HUDEP-2 (cell line): ENCODE results near the gene LGMN.

ENCODE experiments used
- DNase-seq, 76 experiments: peaks; one replicate each; lab custom pipeline; 2025; ENCODE audit not compliant: unreplicated experiment in 76 of 76; lab: John Stamatoyannopoulos, UW

The LGMN gene

GRCh38 chr14:92702441-92702918 is 45.9 kb downstream of the LGMN start:
- no peak for DNase-seq

DNA sequence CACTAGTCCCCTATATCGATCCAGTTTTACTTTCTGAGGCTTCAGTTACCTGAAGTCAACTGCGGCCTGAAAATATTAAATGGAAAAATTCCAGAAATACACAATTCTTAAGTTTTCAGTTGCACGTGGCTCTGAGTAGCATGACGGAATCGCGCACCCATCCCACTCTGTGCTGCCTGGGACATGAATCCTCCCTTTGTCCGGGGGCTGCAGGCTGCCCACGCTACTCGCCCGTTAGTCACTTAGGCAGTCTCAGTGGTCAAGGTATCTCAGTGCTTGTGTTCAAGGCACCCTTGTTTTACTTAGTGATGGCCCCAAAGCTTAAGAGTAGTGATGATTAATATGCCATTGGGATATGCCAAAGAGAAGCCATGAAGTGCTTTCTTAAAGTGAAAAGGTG is 46.6 kb downstream of the LGMN start:
- no peak for DNase-seq

DNA sequence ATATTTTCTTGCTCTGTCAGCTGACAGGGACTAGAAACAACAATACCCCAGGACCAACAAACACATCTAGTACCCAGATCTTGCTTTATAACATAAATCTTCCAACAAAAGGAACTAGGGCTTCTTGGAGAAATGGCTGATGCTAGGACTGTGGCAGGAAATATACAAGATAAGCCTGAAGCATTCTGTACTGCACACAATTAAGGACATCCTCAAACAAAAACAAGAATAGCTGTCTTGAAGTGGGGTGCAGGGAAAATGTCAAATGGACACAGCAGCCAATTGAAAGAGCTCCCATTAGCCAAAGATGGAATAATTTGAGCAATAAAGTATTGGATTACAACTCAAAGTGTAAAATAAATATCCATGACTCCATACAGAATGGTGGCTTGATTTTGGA is 50.0 kb downstream of the LGMN start:
- no peak for DNase-seq

DNA sequence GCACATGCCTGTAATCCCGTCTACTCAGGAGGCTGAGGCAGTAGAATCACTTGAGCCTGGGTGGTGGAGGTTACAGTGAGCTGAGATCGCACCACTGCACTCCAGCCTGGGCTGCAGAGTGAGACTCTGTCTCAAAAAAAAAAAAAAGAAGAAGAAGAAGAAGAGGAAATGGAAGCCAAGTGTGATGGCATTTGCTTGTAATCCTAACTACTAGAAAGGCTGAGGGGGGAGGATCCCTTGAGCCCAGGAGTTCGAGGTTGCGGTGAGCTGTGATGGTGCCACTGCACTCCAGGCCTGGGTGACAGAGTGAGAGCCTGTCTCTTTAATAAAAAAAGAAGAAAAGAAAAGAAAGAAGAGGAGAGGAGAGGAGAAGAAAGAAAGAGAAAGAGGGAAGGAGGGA is 52.1 kb downstream of the LGMN start:
- no peak for DNase-seq

GRCh38 chr14:92695562-92695961 is 52.9 kb downstream of the LGMN start:
- DNase-seq: no peak

- no peak for DNase-seq
Measured at GRCh38 chr14:92694807-92695206, 53.6 kb downstream of the LGMN start.

- no peak for DNase-seq
Measured at GRCh38 chr14:92693998-92694795, 54.2 kb downstream of the LGMN start.

- DNase-seq: peak in 8 of 76 experiments; percentile 4 to 37 (median 14)
Measured at GRCh38 chr14:92692822-92693226, 55.6 kb downstream of the LGMN start.

DNA sequence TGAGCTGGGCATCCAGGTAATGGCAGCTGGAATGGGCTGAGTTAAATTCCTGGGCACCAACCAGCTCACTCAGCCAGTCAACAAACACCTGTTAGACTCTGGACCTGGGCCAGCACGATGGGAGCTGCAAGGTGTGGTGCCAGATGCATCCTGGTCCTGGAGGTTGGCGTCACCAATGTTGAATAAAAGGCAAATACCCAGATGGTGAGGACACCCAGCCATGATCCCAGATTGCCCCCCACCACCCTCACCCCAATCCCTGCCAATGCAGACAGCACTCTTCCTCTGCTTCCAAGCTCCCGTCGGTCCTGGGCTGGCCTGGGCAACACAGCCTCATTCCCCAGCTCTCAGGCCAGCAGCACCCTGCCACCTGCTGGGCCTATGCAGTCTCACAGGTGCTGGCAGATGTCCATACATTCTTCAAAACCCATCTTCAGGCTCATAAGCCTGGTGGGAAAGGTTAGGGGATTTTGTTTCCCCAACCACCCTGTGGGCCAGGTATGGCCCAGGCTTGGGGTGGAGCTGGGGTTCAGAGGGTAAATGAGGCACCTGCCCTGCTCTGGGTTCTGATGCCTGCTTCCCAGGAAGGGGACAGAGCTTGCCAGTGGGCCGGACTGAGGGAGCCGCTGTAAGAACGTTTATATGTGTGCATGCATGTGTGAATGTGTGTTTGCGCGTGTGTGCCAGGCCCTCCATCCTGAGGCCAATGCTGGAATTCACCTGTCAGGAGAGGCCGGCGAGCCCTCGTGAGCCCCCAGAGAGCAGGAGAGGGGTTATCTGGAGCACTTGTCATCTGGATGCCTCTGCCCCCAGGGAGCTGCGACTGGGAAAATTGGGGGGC is 58.0 kb downstream of the LGMN start:
- peak in 35 of 76 experiments; percentile 2 to 47 (median 13) for DNase-seq

DNA sequence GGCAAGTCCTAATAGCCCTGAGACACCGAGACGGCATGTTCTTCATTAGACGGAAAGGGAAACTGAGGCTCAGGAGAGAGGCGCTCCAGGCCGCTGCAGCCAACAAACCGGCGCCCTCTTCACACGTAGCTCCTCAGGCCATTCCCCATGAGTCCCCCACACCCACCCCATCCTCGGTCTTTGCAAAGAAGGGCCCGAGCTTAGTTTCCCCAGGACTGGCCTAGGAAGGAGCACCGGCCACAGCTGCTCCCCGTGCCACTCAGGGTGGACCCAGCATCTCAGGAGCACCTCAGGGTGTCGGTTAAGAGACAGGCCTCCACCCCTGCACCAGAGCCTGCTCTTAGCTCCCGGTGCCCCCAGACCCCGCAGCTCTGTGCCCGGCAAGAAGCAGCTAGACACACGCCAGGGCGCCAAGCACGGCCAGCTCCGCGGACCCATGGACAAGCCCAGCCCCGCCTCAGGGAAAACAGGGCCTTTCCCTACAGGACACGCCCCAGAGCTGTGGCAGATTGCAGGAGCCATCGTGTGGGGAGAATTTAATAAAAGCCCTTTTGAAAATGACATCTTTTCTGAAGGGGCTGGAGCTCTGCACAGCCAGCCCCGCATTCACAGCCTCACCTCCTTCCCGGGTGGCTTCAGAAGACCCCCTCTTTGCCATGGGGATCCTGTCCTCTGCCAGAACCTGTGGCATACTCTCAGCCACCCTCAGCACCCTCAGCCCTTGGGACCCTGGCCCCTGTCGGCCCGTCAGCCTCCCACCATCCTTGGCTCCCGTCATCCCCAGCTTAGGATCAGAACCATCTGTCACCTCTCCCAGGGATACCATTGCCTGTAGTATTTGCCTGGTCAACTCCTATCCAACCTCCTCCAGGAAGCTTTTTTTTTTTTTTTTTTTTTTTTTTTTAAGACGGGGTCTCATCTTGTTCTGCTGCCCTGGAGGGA is 59.7 kb downstream of the LGMN start:
- no peak for DNase-seq

DNA sequence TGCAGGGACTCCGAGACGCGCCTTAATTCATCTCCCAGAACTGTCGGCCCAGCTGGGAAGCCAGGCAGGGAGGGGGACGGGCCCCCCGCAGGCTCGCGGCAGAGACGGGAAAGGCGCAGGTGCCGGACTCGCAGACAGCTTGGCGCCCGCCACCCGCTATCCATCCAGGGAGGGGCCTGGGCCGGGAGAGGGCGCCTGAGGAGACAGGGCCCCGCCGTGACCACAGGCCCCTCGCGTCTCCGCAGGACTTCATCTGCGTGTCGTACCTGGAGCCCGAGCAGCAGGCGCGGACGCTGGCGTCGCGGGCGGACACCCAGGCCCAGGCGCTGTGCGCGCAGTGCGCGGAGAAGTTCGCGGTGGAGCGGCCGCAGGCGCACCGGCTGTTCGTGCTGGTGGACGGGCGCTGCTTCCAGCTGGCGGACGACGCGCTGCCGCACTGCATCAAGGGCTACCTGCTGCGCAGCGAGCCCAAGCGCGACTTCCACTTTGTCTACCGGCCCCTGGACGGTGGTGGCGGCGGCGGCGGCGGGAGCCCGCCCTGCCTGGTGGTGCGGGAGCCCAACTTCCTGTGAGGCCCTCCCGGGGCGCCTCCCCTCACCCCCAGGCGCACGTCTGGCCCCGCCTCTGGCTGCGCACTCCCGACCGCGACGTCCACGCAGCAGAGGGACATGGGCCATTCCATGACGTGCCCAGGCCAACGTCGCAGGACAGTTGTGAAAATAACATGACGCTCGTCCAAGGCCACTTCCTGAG is 60.6 kb downstream of the LGMN start:
- DNase-seq: no peak

GRCh38 chr14:92686900-92687427 is 61.5 kb downstream of the LGMN start:
- DNase-seq: peak in 51 of 76 experiments; percentile 4 to 63 (median 31)

DNA sequence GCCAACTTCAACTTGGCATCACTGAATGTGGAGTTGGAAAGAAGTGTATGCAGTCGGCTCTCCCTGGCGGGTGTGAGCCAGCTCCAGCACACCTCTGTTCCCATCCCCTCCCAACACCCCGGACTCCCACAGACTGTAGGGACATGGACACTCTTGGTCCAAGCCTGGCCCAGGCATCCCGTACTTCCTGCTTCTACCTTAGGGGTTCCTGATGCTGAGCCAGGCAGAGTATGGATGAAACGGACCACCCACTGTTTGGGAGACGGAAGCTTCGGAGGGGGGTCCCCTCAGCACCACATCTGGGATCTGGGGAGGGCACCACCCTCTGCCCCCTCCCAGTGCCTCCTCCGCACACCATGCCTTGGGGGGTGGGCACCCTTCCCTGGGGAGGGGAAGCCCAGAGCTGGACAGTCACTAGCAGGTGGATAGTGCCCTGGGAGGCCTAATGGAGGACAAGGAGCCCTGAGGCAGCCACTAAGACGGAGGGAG is 62.0 kb downstream of the LGMN start:
- no peak for DNase-seq

DNA sequence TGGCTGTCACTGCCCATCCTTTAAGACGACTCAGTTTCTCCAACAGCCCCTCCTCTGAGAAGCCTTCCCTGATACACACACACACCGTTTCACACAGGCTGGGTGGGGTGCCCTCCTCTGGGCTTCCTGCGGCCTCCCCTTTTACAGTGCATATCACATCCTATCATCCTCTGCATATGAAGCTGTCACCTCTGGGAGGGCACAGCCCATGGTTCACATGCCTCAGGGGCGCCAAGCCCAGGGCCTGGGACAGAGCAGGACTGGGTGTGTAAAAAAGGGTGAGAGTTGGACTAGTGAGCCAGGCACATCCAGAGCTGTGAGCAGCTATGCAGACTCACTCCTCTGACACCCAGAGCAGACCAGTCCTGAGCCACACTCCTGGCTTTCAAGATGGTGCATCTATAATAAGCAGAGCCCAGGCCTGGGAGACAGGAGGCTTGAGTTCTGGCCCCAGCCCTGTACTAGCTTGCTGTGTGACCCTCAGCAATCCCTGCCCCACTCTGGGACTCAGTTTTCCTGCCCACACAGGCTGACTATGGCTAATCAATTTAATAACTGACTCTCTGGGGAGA is 62.6 kb downstream of the LGMN start:
- no peak for DNase-seq

- DNase-seq: peak in 6 of 76 experiments; percentile 2 to 31 (median 14)
Measured at GRCh38 chr14:92684801-92685560, 63.4 kb downstream of the LGMN start.

- DNase-seq: no peak
Measured at GRCh38 chr14:92683041-92683440, 65.4 kb downstream of the LGMN start.

GRCh38 chr14:92680781-92681650 is 67.4 kb downstream of the LGMN start:
- peak in 62 of 76 experiments; percentile 6 to 72 (median 42) for DNase-seq
